Peyer's patch (tissue), 4 donors: ENCODE data around the gene ALDH9A1.

Experiments used
- CTCF ChIP-seq, 6 experiments: fragments of 450-650 bp in 4 of 6; fragments of 200-600 bp in 2 of 6; sonication (generic) in 1 of 6; IDR thresholded peaks; one replicate each; pipeline ENCODE4 v1.5.1; 2017 to 2019; ENCODE audit warnings: antibody characterized with exemption in 6 of 6, mild to moderate bottlenecking in 3 of 6, moderate library complexity in 1 of 6
- POLR2A ChIP-seq, 2 donors: fragments of 450-650 bp; IDR thresholded peaks; one replicate each; pipeline ENCODE4 v1.5.1; 2017; ENCODE audit warnings: antibody characterized with exemption in 2 of 2, mild to moderate bottlenecking in 2 of 2, moderate library complexity in 2 of 2

- TF ChIP-seq CTCF (IDR thresholded peaks at IDR 0.05), result no peak
- no peak for TF ChIP-seq POLR2A (IDR thresholded peaks at IDR 0.05)
Measured at GRCh38 chr1:165637427-165637826, 60.9 kb downstream of the ALDH9A1 start.
